Measurements from ENCODE around the gene SPRR1B. TPM values are rescaled to one million over a fixed set of nuclear protein-coding genes. Genes with fewer than 3 reads are reported as not detected.
"Not testable (repeated sequence)": the region's sequence is repeated elsewhere in the genome, so short reads cannot be mapped to it uniquely, and the experiment has no call there.

SPRR1B gene
- polyA plus RNA-seq, 12 donors, result 4.0 to 32.6 (median 8.2) TPM; not detected in 9

DNA sequence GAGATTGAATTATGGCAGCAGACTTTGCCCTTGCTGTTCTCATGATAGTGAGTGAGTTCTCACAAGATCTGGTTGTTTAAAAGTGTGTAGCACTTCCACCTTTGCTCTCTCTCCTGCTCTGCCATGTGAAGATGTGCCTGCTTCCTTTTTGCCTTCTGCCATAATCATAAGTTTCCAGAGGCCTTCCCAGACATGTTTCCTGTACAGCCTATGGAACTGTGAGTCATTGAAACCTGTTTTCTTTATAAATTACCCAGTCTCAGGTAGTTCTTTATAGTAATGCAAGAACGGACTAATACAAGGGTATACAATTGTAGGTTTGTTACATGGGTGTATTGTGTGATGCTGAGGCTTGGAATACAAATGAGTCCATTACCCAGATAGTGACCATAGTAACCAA, 4.2 kb downstream of the SPRR1B start:
- DNase-seq, result no peak

DNA sequence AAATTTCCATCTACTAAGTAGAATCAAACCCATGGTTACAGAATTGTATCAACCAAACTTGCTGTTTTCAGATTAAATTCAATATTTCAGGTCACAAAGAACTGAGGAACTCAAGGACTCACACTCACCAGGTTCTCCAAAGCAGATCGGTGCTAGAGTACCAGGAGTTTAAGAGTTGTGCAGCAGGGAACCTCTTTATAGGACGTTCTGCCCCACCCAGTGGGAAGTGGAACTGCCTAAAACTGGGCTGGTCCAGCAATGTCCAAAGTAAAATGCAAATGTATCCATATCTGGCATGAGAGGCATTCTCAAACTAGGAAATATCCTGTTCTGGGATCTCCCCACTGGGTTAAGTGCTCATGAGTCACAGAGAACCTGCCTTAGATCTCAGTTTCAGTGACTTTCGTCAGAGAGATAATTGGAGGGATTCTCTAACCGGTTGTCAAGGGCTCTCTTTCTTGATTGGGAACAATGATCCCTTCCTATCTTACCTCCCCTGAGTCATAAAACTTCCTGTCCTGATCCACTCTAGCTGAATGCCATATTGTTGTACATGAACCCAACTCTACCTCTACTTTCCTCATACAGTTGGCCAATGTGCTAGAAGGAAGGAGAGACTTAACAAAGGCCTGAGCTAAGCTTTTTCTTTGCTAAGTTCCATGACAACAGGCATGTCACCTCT, 10.1 kb downstream of the SPRR1B start, which contains the start of gene SPRR2D:
SPRR2D (minus strand) TSS at position 171 of the 682 bp plus-strand sequence. CDS start 774 bp downstream, outside the sequence.
- no peak for DNase-seq

DNA sequence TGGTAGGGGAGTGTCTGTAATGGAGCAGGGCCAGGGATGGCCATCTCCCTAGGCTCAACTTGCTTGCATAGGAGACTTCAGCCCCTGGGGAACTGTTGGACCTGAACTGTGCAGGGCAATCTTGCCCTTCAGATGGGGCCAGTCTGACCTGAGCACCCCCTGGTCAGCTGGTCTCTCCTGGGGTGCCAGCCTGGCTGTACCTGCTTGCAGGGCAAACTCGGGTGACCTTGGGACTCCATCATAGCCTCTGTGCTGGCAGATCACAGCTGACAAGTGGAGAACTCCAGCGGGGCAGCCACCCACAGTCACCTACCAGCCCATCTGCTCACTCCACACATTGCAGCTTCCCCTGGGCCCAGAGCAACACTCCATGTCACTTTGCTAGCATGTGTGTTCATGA, 18.2 kb downstream of the SPRR1B start:
- no peak for DNase-seq

DNA sequence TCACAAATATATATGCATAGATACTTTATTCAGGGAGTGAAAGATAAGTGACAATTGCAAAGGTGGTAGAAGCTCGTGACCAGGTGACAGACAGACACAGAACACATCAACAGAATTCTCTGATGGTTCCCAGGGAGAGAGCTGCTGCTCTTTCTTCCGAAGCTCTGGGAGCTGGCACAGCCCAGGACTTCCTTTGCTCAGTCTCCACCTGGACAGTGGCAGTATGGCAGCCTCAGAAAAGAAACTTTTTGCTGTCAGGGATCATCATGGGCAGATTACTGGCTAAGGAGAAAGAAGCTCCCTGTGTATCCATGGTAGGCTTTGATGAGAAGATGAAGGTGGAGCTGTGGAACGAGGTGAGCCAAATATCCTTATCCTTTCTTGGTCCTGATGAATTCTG, 25.1 kb downstream of the SPRR1B start:
- DNase-seq, result not testable (repeated sequence)

DNA sequence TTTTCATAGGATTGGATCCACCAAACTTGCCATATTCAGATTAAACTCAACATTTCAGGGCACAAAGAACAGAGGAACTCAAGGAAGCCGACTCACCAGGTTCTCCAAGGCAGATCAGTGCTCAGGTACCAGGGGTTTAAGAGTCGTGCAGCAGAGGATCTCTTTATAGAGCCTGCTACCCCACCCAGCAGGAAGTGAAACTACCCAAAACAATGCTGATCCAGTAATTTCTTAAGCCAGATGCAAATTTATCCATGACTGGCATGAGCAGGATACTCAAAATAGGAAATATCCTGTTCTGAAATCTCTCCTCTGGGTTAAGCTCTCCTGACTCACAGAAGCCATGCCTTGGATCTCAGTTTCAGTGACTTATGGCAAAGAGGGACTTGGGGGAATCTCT, 26.4 kb downstream of the SPRR1B start, which contains the start of gene SPRR2A:
SPRR2A (minus strand) TSS at position 138 of the 400 bp plus-strand sequence. CDS start 777 bp downstream, outside the sequence.
- DNase-seq, result no peak

DNA sequence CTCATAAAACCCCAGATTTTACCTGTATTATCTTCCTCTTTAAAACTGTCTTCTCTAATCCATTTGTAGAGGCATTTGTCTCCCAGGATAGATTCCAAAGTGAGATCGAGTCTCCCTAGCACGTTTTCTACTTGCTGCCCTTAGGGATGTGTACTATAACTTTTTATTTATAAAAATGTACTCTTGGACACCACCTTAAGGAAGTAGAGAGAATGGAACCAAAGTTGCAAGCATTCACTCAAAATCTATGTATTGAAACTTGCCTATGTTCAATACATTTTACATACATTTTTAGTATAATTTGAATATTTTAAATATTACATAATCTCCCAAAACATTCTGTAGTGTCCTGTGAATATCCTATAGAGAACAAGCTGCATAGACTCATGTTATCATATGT, 27.2 kb downstream of the SPRR1B start:
- DNase-seq, result no peak

DNA sequence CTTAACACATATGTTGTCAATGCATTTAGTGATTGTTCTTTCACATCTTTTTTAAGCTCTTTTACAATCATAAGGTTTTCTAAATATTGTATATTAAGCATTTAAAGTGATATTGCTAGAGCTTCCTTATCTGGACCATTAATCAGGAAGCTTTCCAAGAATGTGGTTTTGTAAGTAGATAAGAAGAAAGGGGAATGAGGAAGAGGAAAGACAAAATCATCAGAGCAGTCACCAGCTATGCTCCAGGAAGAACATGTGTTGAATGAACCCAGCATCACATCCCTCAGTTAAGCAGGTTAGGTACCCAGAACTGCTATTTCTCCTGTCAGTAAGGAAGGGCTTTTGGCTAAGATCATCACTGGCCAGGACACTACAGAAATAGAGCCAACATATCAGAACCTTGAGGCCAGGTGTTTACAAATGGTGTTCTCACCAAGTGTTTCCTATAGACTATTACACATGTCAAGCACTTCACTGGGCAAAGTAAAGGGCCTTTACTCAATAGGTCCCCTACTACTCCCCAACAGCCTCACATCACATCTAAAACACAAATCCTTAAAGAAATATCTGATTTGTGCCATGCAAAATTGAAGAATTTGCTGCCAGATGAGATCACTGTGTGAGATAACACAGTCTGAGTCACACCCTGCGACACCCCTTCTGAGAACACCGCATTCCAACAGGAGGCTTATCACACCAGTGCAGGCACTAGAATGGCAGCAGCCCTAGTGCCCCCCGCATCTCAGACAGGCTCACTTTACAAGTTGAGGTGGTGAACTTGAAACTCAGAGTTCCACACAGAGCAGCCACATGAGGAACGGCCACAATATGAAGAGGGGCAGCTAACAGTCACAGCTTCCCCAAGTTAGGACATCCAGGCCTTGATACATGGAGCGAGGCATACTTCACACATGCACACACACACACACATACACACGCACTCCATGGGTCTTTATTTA, 28.1 kb downstream of the SPRR1B start:
- DNase-seq, result no peak

DNA sequence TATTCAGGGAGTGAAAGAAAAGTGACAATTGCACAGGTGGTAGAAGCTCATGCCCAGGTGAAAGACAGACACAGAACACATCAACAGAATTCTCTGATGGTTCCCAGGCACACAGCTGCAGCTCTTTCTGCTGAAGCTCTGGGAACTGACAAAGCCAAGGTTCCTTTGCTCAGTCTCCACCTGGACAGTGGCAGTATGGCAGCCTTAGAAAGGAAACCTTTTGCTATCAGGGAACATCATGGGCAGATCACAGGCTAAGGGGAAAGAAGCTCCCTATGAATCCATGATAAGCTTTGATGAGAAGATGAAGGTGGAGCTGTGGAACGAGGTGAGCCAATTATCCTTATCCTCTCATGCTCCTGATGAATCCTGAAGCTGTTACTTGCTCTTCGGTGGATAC, 39.2 kb downstream of the SPRR1B start:
- DNase-seq, result no peak

DNA sequence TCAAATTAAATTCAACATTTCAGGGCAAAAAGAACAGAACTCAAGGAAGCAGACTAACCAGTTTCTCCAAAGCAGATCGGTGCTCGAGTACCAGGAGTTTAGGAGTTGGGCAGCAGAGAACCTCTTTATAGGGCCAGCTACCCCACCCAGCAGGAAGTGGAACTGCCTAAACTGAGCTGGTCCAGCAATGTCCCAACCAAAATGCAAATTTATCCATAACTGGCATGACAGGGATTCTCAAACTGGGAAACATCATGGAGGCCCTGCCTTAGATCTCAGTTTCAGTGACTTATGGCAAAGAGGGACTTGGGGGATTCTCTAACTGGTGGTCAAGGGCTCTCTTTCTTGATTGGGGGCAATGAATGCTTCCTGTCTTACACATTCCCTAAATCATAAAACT, 40.5 kb downstream of the SPRR1B start, which contains the start of gene SPRR2B:
SPRR2B (minus strand) TSS at position 101 of the 400 bp plus-strand sequence. CDS start 772 bp downstream, outside the sequence.
- no peak for DNase-seq

DNA sequence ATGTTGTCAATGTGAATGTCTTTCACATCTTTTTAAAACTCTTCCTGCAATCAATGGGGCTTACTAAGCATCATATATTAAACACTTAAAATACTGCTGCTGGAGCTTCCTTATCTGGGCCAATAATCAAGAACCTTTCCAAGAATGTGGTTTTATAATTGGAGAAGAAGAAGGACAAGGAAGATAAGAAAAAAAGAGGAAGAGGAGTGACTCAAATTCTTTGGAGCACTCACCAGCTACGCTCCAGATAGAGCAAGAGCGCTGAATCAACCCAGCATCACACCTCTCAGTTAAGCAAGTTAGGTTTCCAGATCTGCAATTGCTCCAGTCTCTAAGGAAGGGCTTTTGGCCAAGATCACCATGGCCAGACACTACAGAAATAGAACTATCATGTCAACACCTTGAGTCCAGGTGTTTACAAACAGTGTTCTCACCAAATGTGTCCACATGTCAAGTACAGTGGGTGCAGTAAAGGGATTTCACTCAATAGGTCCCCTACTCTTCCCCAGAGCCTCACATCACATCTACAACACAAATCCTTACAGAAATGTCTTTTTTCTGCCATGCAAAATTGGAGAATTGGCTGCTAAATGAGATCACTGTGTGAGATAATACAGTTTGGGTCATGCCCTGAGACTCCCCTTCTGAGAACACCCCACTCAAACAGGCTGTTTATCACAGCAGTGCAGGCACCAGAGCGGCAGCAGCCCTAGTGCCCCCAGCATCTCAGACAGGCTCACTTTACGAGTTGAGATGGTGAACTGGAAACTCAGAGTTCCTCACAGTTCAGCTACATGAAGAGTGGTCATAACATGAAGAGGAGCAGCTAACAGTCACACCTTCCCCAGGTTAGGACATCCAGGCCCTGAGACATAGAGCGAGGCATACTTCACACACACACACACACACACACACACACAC, 42.1 kb downstream of the SPRR1B start:
- no peak for DNase-seq

DNA sequence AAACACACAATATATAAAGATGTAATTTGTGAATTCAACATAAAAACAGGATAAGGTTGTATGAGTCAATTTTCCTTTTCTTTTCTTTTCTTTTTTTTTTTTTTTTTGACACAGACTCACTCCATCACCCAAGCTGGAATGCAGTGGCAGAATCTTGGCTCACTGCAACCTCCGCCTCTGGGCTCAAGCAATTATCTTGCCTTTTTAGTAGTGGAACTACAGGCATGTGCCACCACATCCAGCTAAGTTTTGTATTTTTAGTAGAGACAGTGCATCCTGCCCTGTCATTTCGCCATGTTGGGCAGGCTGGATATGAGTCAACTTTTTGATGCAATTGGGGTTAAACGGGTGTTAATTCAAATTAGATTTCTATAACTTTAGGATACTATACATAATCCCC, 50.7 kb downstream of the SPRR1B start:
- no peak for DNase-seq

Other genes starting within 250 kb of the SPRR1B start
- gene LCE1E, start 244.9 kb upstream of the SPRR1B start, polyA plus RNA-seq (ENCODE audit: insufficient read length in 12 of 12), result not detected
- not detected for gene LCE1D, start 234.5 kb upstream of the SPRR1B start, polyA plus RNA-seq (ENCODE audit: insufficient read length in 12 of 12)
- not detected for gene LCE1C, start 224.6 kb upstream of the SPRR1B start, polyA plus RNA-seq (ENCODE audit: insufficient read length in 12 of 12)
- not detected for gene LCE1B, start 219.2 kb upstream of the SPRR1B start, polyA plus RNA-seq (ENCODE audit: insufficient read length in 12 of 12)
- not detected for gene LCE1A, start 203.7 kb upstream of the SPRR1B start, polyA plus RNA-seq (ENCODE audit: insufficient read length in 12 of 12)
- gene LCE6A, start 188.3 kb upstream of the SPRR1B start, polyA plus RNA-seq (ENCODE audit: insufficient read length in 12 of 12), result not detected
- gene LCE7A, start 171.2 kb upstream of the SPRR1B start, polyA plus RNA-seq (ENCODE audit: insufficient read length in 12 of 12), result not detected
- not detected for gene SMCP, start 152.9 kb upstream of the SPRR1B start, polyA plus RNA-seq (ENCODE audit: insufficient read length in 12 of 12)
- gene IVL, start 122.7 kb upstream of the SPRR1B start, polyA plus RNA-seq (ENCODE audit: insufficient read length in 12 of 12), result 10 to 100 TPM in 2 of 12 donors, 1 to 10 TPM in 1, under 1 TPM in 2, not detected in 7; 0.08 to 36.1 (median 1.9) TPM
- gene SPRR5, start 84.0 kb upstream of the SPRR1B start, polyA plus RNA-seq (ENCODE audit: insufficient read length in 12 of 12), result not detected
- gene SPRR4, start 60.6 kb upstream of the SPRR1B start, polyA plus RNA-seq (ENCODE audit: insufficient read length in 12 of 12), result not detected
- gene SPRR1A, start 47.1 kb upstream of the SPRR1B start, polyA plus RNA-seq (ENCODE audit: insufficient read length in 12 of 12), result 1 to 10 TPM in 3 of 12 donors, not detected in 9; 1.5 to 3.9 (median 2.0) TPM
- 100 to 1,000 TPM in 1 of 12 donors, 10 to 100 TPM in 2, 1 to 10 TPM in 1, under 1 TPM in 1, not detected in 7; 0.97 to 142 (median 41.0) TPM for gene SPRR3, start 29.5 kb upstream of the SPRR1B start, polyA plus RNA-seq (ENCODE audit: insufficient read length in 12 of 12)
- gene SPRR2D, start 9.9 kb downstream of the SPRR1B start, polyA plus RNA-seq (ENCODE audit: insufficient read length in 12 of 12), result under 1 TPM in 1 of 12 donors, not detected in 11; 0.76 TPM
- gene SPRR2A, start 26.3 kb downstream of the SPRR1B start, polyA plus RNA-seq (ENCODE audit: insufficient read length in 12 of 12), result under 1 TPM in 1 of 12 donors, not detected in 11; 0.59 TPM
- gene SPRR2B, start 40.4 kb downstream of the SPRR1B start, polyA plus RNA-seq (ENCODE audit: insufficient read length in 12 of 12), result under 1 TPM in 1 of 12 donors, not detected in 11; 0.34 TPM
- gene SPRR2E, start 63.3 kb downstream of the SPRR1B start, polyA plus RNA-seq (ENCODE audit: insufficient read length in 12 of 12), result not detected
- gene SPRR2F, start 82.3 kb downstream of the SPRR1B start, polyA plus RNA-seq (ENCODE audit: insufficient read length in 12 of 12), result under 1 TPM in 2 of 12 donors, not detected in 10; 0.32 to 0.36 TPM
- not detected for gene SPRR2G, start 119.7 kb downstream of the SPRR1B start, polyA plus RNA-seq (ENCODE audit: insufficient read length in 12 of 12)
- gene LELP1, start 172.2 kb downstream of the SPRR1B start, polyA plus RNA-seq (ENCODE audit: insufficient read length in 12 of 12), result not detected
- not detected for gene PRR9, start 186.4 kb downstream of the SPRR1B start, polyA plus RNA-seq (ENCODE audit: insufficient read length in 12 of 12)
- gene LORICRIN, start 228.5 kb downstream of the SPRR1B start, polyA plus RNA-seq (ENCODE audit: insufficient read length in 12 of 12), result not detected

Data from muscle of arm (tissue), 12 donors.